Astrocyte of the cerebellum (primary cell): ENCODE measurements around the gene LMTK3.

Experiments used
- DNase-seq: peaks from one replicate; pipeline ENCODE4 v3.0.0-alpha.2; 2011; ENCODE audit warnings: low read depth
- H3K4me3 ChIP-seq: 2 replicates; pipeline ENCODE4 v1.5.1; 2011; ENCODE audit warnings: mild to moderate bottlenecking, low read depth, low read length, moderate library complexity
- CTCF ChIP-seq: IDR thresholded peaks from 2 replicates; pipeline ENCODE4 v1.5.1; 2012; ENCODE audit warnings: low read length, low read depth, moderate library complexity, mild to moderate bottlenecking; ENCODE audit errors: missing control alignments
- in situ Hi-C: cut with HindIII; loops from 2 replicates; pipeline ENCODE4 v1.10.0; 2017; ENCODE audit warnings: low sequenced_read_pairs

Gene LMTK3

GRCh38 chr19:48469934-48470680, 41.5 kb downstream of the LMTK3 start:
- in situ Hi-C loops = no loop called here
- no peak for TF ChIP-seq CTCF
- no peak for DNase-seq
- H3K4me3 ChIP-seq = peak overlapping the region; percentile 94

GRCh38 chr19:48469289-48469881, 42.2 kb downstream of the LMTK3 start, which contains the start of gene CYTH2:
CYTH2 (plus strand) TSS chr19:48469369; CDS start chr19:48469508, 139 bp downstream.
- no peak for TF ChIP-seq CTCF
- H3K4me3 ChIP-seq = peak within 1 kb of the TSS; percentile 94
- in situ Hi-C loops = no loop called here
- peak; percentile 42 for DNase-seq

GRCh38 chr19:48468772-48469288, 42.8 kb downstream of the LMTK3 start:
- H3K4me3 ChIP-seq = peak overlapping the region; percentile 94
- peak; percentile 100 for DNase-seq
- in situ Hi-C loops = no loop called here
- no peak for TF ChIP-seq CTCF

- H3K4me3 ChIP-seq = no peak overlapping the region
- in situ Hi-C loops = no loop called here
- TF ChIP-seq CTCF = no peak
- DNase-seq = no peak
Observed at GRCh38 chr19:48466561-48467325, 44.9 kb downstream of the LMTK3 start.

GRCh38 chr19:48465215-48465614, 46.4 kb downstream of the LMTK3 start:
- in situ Hi-C loops = no loop called here
- no peak for TF ChIP-seq CTCF
- H3K4me3 ChIP-seq = no peak overlapping the region
- no peak for DNase-seq

- no peak overlapping the region for H3K4me3 ChIP-seq
- in situ Hi-C loops = no loop called here
- no peak for DNase-seq
- TF ChIP-seq CTCF = no peak
Observed at GRCh38 chr19:48461982-48462655, 49.5 kb downstream of the LMTK3 start.
